Neural cell (in vitro differentiated cells): Measurements from ENCODE around the gene OS9.

ENCODE experiments used
- CTCF ChIP-seq: fragments of 450-650 bp; IDR thresholded peaks from 2 replicates; pipeline ENCODE4 v1.5.1; 2014; ENCODE audit warnings: antibody characterized with exemption, mild to moderate bottlenecking, moderate library complexity; ENCODE audit not compliant: poor library complexity, severe bottlenecking
- EP300 ChIP-seq: fragments of 450-650 bp; conservative IDR thresholded peaks from 2 replicates; pipeline ENCODE4 v1.6.1; 2014; ENCODE audit warnings: antibody characterized with exemption, mild to moderate bottlenecking, moderate library complexity; ENCODE audit not compliant: poor library complexity, severe bottlenecking
- REST ChIP-seq: IDR thresholded peaks from 2 replicates; pipeline ENCODE4 v1.6.1; 2012; ENCODE audit warnings: borderline replicate concordance
- SMC3 ChIP-seq: fragments of 450-650 bp; conservative IDR thresholded peaks from 2 replicates; pipeline ENCODE4 v1.6.1; 2014; ENCODE audit warnings: antibody characterized with exemption, mild to moderate bottlenecking, moderate library complexity; ENCODE audit not compliant: poor library complexity

GRCh38 chr12:57736741-57737466, 43.0 kb downstream of the OS9 start:
- no peak for TF ChIP-seq EP300
- no peak for TF ChIP-seq CTCF
- TF ChIP-seq SMC3, result no peak
- no peak for TF ChIP-seq REST
